HG02852 (cell line): Measurements from ENCODE around the gene CDK11A.
"Not testable (repeated sequence)": the region's sequence is repeated elsewhere in the genome, so short reads cannot be mapped to it uniquely, and the experiment has no call there.

Experiments used
- ATAC-seq: cut with Tn5 transposase; IDR thresholded peaks from one replicate; pipeline ENCODE4 v1.9.1; 2021; ENCODE audit warnings: mild to moderate bottlenecking, moderate library complexity; ENCODE audit not compliant: unreplicated experiment

Gene CDK11A

DNA sequence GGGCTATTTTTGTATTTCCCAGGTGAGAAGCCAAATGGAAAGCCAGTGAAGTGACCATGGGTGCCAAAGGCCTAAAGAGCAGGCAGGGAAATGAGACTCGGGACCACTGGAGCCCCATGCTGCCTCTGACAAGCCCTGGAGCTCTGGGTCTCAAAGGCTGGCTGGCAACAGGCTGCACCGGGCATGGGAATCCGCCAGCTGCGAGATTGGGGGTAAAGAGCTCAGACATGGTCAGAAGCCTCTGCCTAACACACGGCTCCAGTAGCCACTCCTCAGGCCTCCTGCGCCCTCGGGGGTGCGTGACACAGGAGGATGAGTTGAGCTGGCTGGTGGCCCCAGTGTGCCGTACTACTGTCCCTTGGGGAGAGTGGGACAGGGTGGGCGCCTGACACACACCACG is 59.8 kb downstream of the CDK11A start:
- not testable (repeated sequence) for ATAC-seq

DNA sequence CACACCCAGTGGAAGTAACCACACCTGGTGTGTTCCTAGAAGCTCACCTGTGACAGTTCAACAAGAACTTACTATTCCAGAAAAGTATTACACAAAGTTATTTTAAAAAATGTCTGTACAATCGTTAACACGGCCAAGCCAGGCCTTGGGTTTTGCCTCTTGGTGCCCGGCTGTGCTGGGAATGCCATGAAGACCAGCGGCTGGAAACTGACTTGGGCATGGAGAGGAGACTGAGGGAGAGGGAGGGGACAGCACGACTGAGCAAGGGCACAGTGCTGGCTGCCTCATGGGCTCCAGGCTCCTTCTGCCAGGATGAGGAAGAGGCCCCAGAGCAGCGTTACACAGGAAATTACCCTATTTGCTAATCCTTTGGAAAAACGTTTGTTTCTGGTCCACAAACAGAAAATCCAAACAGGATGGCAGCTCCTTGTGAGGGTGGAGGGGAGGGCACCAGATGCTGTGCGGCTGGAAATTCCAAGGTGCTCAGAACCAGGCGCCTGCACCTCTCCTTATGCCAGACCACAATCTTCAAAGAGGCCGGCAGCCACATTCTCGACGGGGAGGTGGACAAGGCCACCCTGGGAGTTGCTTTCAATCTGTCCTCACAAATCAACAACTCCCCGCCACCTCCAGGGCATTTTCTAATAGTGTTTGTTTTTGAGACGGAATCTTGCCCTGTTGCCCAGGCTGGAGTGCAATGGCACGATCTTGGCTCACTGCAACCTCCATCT is 61.2 kb downstream of the CDK11A start:
- not testable (repeated sequence) for ATAC-seq

DNA sequence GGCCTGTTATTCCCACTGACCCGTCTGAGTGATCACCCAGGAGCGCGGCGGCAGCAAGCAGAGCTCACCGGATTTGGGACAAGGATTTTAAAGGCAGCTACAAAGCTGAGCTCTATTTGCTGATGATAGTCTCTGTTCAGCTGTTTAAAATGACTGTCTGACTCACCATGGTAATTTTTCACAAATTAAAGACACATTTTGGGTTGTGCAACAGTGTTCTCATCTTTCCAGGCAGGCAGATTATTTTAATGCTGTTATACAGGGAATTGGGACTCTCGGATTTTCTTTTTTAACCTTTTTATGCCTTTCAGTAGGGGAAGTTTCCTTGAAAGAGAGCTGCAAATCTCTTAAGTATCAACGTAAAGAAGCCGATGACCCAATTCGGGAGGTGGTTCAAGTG is 61.8 kb downstream of the CDK11A start:
- ATAC-seq, result not testable (repeated sequence)

DNA sequence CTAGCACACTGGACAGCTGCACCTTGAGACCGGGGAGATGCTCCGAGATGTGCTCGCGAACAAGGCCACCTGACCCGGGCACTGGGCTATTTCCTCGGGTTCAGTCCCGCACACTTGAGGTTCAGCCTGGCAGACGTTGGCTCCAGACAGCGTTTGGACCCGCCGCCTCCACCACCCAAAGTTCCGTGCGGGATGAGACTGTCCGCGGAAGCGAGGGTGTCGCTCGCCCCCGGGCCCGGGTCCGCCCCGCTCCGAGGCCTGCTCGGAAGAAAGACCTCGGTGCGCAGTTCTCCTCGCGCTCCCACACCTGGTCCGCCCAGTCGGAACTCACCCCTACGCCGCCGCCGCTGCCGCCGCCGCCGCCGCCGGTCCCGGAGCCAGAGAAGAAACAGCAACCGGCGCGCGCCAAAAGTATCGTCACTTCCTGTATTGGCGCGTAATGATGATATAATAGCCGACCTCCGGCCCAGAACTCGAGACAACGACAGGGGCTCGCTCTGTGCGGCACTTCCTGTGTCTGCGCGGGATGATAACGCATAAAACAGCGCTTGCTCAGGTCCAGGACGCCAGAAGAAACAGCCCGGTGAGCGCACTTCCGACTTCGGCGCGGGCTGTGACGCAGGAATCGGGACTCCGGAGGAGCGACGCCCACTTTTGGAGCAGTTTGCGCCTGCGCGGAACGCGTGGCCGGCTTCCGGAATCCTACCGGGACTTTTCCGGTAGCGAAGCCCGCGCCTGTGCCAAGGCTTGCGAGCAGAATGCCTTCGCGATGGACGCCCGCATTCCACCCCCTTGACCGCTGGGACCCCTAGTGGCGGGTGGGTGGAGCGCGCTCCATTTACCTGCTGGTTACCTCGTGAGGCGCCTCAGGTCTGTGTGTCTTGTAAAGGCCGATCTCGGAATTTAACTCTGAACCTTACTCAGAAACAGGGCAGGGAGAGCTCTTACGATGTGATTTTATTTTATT is 65.3 kb downstream of the CDK11A start, which contains the start of gene CDK11B:
TSS of gene CDK11B (minus strand) at position 422 of the 967 bp plus-strand sequence. CDS start 1,519 bp downstream, outside the sequence.
- peak; percentile 90 for ATAC-seq
